PC-9 (cell line): ENCODE measurements around the gene VWA7. TPM values are rescaled to one million over a fixed set of nuclear protein-coding genes. Genes with fewer than 3 reads are reported as not detected.

ENCODE experiments used
- BruUV-seq: library from RNA; stranded (reverse); fragments of 400-500 nt; replicated peaks from 2 replicates; lab custom pipeline; 2021; lab: Mats Ljungman, UMichigan
- CTCF ChIA-PET: fragments of 300-600 bp; sonication (Branson Sonifier 250); formaldehyde crosslinking; loops from one replicate; lab custom pipeline; 2022; ENCODE audit warnings: antibody characterized with exemption; lab: Charles Lee
- POLR2A ChIA-PET: fragments of 300-600 bp; sonication (Branson Sonifier 250); formaldehyde crosslinking; loops from one replicate; lab custom pipeline; 2022; ENCODE audit warnings: antibody characterized with exemption; ENCODE audit not compliant: unreplicated experiment; lab: Charles Lee
- DNase-seq, 2 experiments: peaks; one replicate each; pipeline versions ENCODE4 v3.0.0 to v3.0.0-alpha.2; 2015 to 2022; ENCODE audit warnings: mixed read lengths in 1 of 2
- H2AFZ ChIP-seq: fragments of 200-600 bp; sonication (generic); 2 replicates; pipeline ENCODE4 v1.8.1; 2017; ENCODE audit warnings: antibody characterized with exemption
- H3F3A ChIP-seq: fragments of 200-600 bp; sonication (generic); 2 replicates; pipeline ENCODE4 v1.8.1; 2017; ENCODE audit warnings: antibody characterized with exemption, mild to moderate bottlenecking, low read depth; ENCODE audit not compliant: insufficient read depth
- H3K27ac ChIP-seq: fragments of 200-600 bp; sonication (generic); 2 replicates; pipeline ENCODE4 v1.6.1; 2016; ENCODE audit warnings: mixed run types
- H3K27me3 ChIP-seq: fragments of 200-600 bp; sonication (generic); 2 replicates; pipeline ENCODE4 v1.6.1; 2016; ENCODE audit warnings: low read depth, mixed run types; ENCODE audit not compliant: insufficient read depth
- H3K36me3 ChIP-seq: fragments of 200-600 bp; sonication (generic); 2 replicates; pipeline ENCODE4 v1.6.1; 2016; ENCODE audit warnings: low read depth, mixed run types
- H3K4me1 ChIP-seq: fragments of 200-600 bp; sonication (generic); replicated peaks from 2 replicates; pipeline ENCODE4 v1.6.1; 2016; ENCODE audit warnings: mixed run types; ENCODE audit not compliant: insufficient read depth
- H3K4me2 ChIP-seq: fragments of 200-600 bp; sonication (generic); 2 replicates; pipeline ENCODE4 v1.6.1; 2017; ENCODE audit warnings: mixed run types
- H3K4me3 ChIP-seq: fragments of 200-600 bp; sonication (generic); 2 replicates; pipeline ENCODE4 v1.6.1; 2016; ENCODE audit warnings: mixed run types
- H3K79me2 ChIP-seq: fragments of 200-600 bp; sonication (generic); 2 replicates; pipeline ENCODE4 v1.6.1; 2017; ENCODE audit warnings: low read depth, mixed run types
- H3K9me2 ChIP-seq: fragments of 200-600 bp; sonication (generic); 2 replicates; pipeline ENCODE4 v1.8.1; 2017; ENCODE audit warnings: mild to moderate bottlenecking; ENCODE audit not compliant: insufficient read depth
- H3K9me3 ChIP-seq: fragments of 200-600 bp; sonication (generic); 2 replicates; pipeline ENCODE4 v1.8.1; 2016; ENCODE audit warnings: low read depth; ENCODE audit not compliant: insufficient read depth
- H4K20me1 ChIP-seq: fragments of 200-600 bp; sonication (generic); 2 replicates; pipeline ENCODE4 v1.8.1; 2017; ENCODE audit not compliant: insufficient read depth
- EZH2 ChIP-seq: fragments of 200-600 bp; sonication (generic); IDR thresholded peaks from 2 replicates; pipeline ENCODE4 v1.8.0; 2017; ENCODE audit warnings: antibody characterized with exemption, low read depth
- intact Hi-C: fragments of 100-400 bp; cut with micrococcal nuclease; formaldehyde crosslinking; loops from one replicate; pipeline ENCODE4 v1.10.0; 2022; ENCODE audit not compliant: unreplicated experiment
- total RNA-seq: library from RNA; stranded (reverse); gene quantifications from 2 replicates; pipeline ENCODE4 v1.2.3, GENCODE V29; 2021
- TF ChIP-seq, protein P1 (sequence below): fragments of 200-600 bp; sonication (generic); conservative IDR thresholded peaks from 2 replicates; pipeline ENCODE4 v1.6.1; 2017; ENCODE audit warnings: mixed run types, antibody characterized with exemption, mild to moderate bottlenecking, moderate library complexity

VWA7 gene
- total RNA-seq, 1 experiment from 2014 or later, result 6.0 TPM

- ChIA-PET POLR2A (interaction anchor here (0.6 to 1.1 kb wide), 9 partner anchors 56 to 1114 kb away, joined by 3 to 21 read pairs (median 5); partner anchors contain the start of genes TAP1 and VARS1), CTCF (interaction anchor here (0.5 to 0.9 kb wide), 6 partner anchors 26 to 308 kb away, joined by 3 to 7 read pairs (median 4); partner anchors contain the start of gene VWA7)
- Histone ChIP-seq H2AFZ (peak within 1 kb of the TSS; percentile 89), H3K36me3 (peaks cover 12% of the 10 kb centered on the region; the same call in 1 of the 2 replicates), H4K20me1 (no peaks in the 10 kb centered on the region), H3K27me3 (no peaks in the 10 kb centered on the region), H3K9me3 (no peaks in the 10 kb centered on the region), H3K4me1 (peaks cover 33% of the 10 kb centered on the region), H3K4me2 (peak within 1 kb of the TSS; percentile 83), H3K4me3 (peak within 1 kb of the TSS; percentile 69), H3F3A (peaks cover 30% of the 10 kb centered on the region), H3K9me2 (no peaks in the 10 kb centered on the region), H3K27ac (peak within 1 kb of the TSS; percentile 14), H3K79me2 (peaks cover 29% of the 10 kb centered on the region)
- no peak for TF ChIP-seq EZH2
- TF ChIP-seq, protein P1, sequence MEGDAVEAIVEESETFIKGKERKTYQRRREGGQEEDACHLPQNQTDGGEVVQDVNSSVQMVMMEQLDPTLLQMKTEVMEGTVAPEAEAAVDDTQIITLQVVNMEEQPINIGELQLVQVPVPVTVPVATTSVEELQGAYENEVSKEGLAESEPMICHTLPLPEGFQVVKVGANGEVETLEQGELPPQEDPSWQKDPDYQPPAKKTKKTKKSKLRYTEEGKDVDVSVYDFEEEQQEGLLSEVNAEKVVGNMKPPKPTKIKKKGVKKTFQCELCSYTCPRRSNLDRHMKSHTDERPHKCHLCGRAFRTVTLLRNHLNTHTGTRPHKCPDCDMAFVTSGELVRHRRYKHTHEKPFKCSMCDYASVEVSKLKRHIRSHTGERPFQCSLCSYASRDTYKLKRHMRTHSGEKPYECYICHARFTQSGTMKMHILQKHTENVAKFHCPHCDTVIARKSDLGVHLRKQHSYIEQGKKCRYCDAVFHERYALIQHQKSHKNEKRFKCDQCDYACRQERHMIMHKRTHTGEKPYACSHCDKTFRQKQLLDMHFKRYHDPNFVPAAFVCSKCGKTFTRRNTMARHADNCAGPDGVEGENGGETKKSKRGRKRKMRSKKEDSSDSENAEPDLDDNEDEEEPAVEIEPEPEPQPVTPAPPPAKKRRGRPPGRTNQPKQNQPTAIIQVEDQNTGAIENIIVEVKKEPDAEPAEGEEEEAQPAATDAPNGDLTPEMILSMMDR, result no peak
- intact Hi-C loops, result loop anchor here (1.0 to 10.0 kb wide), 5 partner anchors 37 to 243 kb away; partner anchors contain the start of genes ABHD16A, ATP6V1G2, DDX39B and HSPA1B
- no TSS peak for BruUV-seq
- peak; percentile 98 for DNase-seq
Measured at GRCh38 chr6:31739639-31740396, 37.3 kb downstream of the VWA7 start, which contains the start of gene MSH5. TSS of gene MSH5 (plus strand) at chr6:31740005. CDS start at chr6:31740467, 462 bp downstream.

- CTCF ChIA-PET, result interaction anchor here (0.5 to 3.2 kb wide), 7 partner anchors 10 to 55 kb away, joined by 3 to 12 read pairs (median 6); no protein-coding TSS in a partner anchor
- peaks cover 11% of the 10 kb centered on the region; the same call in 1 of the 2 replicates for H4K20me1 ChIP-seq
- peaks cover 22% of the 10 kb centered on the region for H3K36me3 ChIP-seq
- H3K4me2 ChIP-seq, result peak overlapping the region; percentile 83
- peak overlapping the region; percentile 79 for H3K27ac ChIP-seq
- BruUV-seq, result TSS peak; percentile 12
- TF ChIP-seq, protein P1, result 0 out of 2 replicates have a peak, but pooled peaks have one; percentile 22
- TF ChIP-seq EZH2, result no peak
- H3K79me2 ChIP-seq, result peaks cover 44% of the 10 kb centered on the region
- H3F3A ChIP-seq, result peaks cover 46% of the 10 kb centered on the region
- peak; percentile 65 to 78 for DNase-seq
- no peaks in the 10 kb centered on the region for H3K9me3 ChIP-seq
- no peaks in the 10 kb centered on the region for H3K27me3 ChIP-seq
- intact Hi-C loops, result loop anchor here (1.0 to 10.0 kb wide), 5 partner anchors 9 to 241 kb away; partner anchors contain the start of genes ABHD16A, ATP6V1G2, DDAH2 and DDX39B
- POLR2A ChIA-PET, result interaction anchor here (0.5 to 1.3 kb wide), 13 partner anchors 9 to 1559 kb away, joined by 3 to 11 read pairs (median 4); partner anchors contain the start of genes ABHD16A and LSM2
- H3K4me3 ChIP-seq, result peak overlapping the region; percentile 44; the same call in 1 of the 2 replicates
- H3K4me1 ChIP-seq, result peaks cover 44% of the 10 kb centered on the region
- H3K9me2 ChIP-seq, result no peaks in the 10 kb centered on the region
- peak overlapping the region; percentile 78 for H2AFZ ChIP-seq
Measured at GRCh38 chr6:31737991-31738979, 38.8 kb downstream of the VWA7 start.
